ENCODE data around the gene CCNB2. TPM values are rescaled to one million over a fixed set of nuclear protein-coding genes. Genes with fewer than 3 reads are reported as not detected.

CCNB2 gene
- total and polyA plus RNA-seq, 9 of the 15 experiments (the other 6 are each of a cell fraction or from before 2014, with no cell fraction given) = 84.8 to 266 (median 124) TPM

- POLR2A ChIA-PET = interaction anchor here (1.2 kb wide), 1 partner anchor 14 kb away, joined by 3 read pairs; no protein-coding TSS in a partner anchor
- intact Hi-C loops (cut with micrococcal nuclease) = loop anchor here (1.0 to 2.0 kb wide), 3 partner anchors 158 to 299 kb away; no protein-coding TSS in a partner anchor
- peak; percentile 59 for TF ChIP-seq HDAC3 (IDR thresholded peaks at IDR 0.05; ENCODE audit: borderline replicate concordance, partially characterized antibody)
- TF ChIP-seq AFF4 (CRISPR knock-in tag; IDR thresholded peaks at IDR 0.05) = no peak
- TF ChIP-seq CTCF (IDR thresholded peaks at IDR 0.05 in 2 of 3, conservative IDR thresholded peaks at IDR 0.05 in 1 of 3; ENCODE audit: insufficient read depth in 2 of 3, low read depth in 1 of 3, low read length in 3 of 3) = peak; percentile 99
- TF ChIP-seq JUN (IDR thresholded peaks at IDR 0.05; ENCODE audit: borderline replicate concordance, low read depth, low read length) = peak; percentile 34; the same call in 1 of the 2 replicates
- TF ChIP-seq JUN (CRISPR knock-in tag; IDR thresholded peaks at IDR 0.05; ENCODE audit: borderline replicate concordance) = no peak
- peak in 1 of 2 experiments; percentile 65; a peak in 1 of 4 replicates for TF ChIP-seq UBTF (IDR thresholded peaks at IDR 0.05; ENCODE audit: borderline replicate concordance in 1 of 2, low read depth in 2 of 2, low read length in 2 of 2)
- peak; percentile 54 for TF ChIP-seq CXXC5 (CRISPR knock-in tag; IDR thresholded peaks at IDR 0.05)
- peak; percentile 25; the same call in 1 of the 2 replicates for TF ChIP-seq ZBTB7A (IDR thresholded peaks at IDR 0.05; ENCODE audit: borderline replicate concordance, control insufficient read depth, low read depth, low read length)
- TF ChIP-seq PREB (CRISPR knock-in tag; IDR thresholded peaks at IDR 0.05) = 0 out of 2 replicates have a peak, but pooled peaks have one; percentile 24
Observed at GRCh38 chr15:59138243-59138642, 33.3 kb downstream of the CCNB2 start.

More at GRCh38 chr15:59138243-59138642, 33.3 kb downstream of the CCNB2 start:
- peak; percentile 87 to 92 (median 91) for DNase-seq (ENCODE audit: extremely low read depth in 1 of 4, low spot score in 3 of 4)
- 6% methylated on average over 7 of the region's 7 CpGs for WGBS (ENCODE audit: insufficient coverage, low coverage, missing lambda C conversion rate)
- no peak overlapping the region for H3K4me3 ChIP-seq
- peaks cover 0 to 3% of the 10 kb centered on the region in 2 experiments; a peak in 1 of 5 replicates for H3K4me1 ChIP-seq (replicated peaks in 1 of 2; ENCODE audit: control insufficient read depth in 2 of 2, insufficient read depth in 2 of 2, low read length in 2 of 2)
- H4K20me1 ChIP-seq (replicated peaks; ENCODE audit: control insufficient read depth, insufficient read depth, low read length) = no peaks in the 10 kb centered on the region
- H3K27me3 ChIP-seq (ENCODE audit: control insufficient read depth in 2 of 2, insufficient read depth in 2 of 2, low read length in 2 of 2) = no peaks in the 10 kb centered on the region
- ATAC-seq = peak; percentile 100
- no peaks in the 10 kb centered on the region for H3K79me2 ChIP-seq (ENCODE audit: control insufficient read depth, insufficient read depth, low read length)
- peak overlapping the region; percentile 76 for H2AFZ ChIP-seq (ENCODE audit: low read depth, low read length)
- H3K9ac ChIP-seq (ENCODE audit: insufficient read depth in 1 of 2, low read depth in 2 of 2, low read length in 2 of 2) = no peak overlapping the region; a peak in 1 of 4 replicates
- no TSS peak for BruUV-seq (replicated peaks)
- FAIRE-seq = peak; percentile 96
- H3K4me2 ChIP-seq (ENCODE audit: insufficient read depth, low read length) = no peak overlapping the region
- CTCF ChIA-PET (ENCODE audit: low intra/inter-chr PET ratio) = interaction anchor here (0.6 to 2.0 kb wide), 6 partner anchors 32 to 910 kb away, joined by 3 to 17 read pairs (median 4); no protein-coding TSS in a partner anchor
- peak overlapping the region; percentile 56; the same call in 2 of the 3 replicates for H3K27ac ChIP-seq (ENCODE audit: extremely low read depth, low read depth, low read length)
- H3K36me3 ChIP-seq (ENCODE audit: control insufficient read depth, insufficient read depth, low read length) = peaks cover 48% of the 10 kb centered on the region
- peaks cover 3% of the 10 kb centered on the region for H3K9me1 ChIP-seq (ENCODE audit: control insufficient read depth, insufficient read depth, low read length)
- H3K9me3 ChIP-seq (replicated peaks; ENCODE audit: control insufficient read depth, insufficient read depth, low read depth, low read length) = no peaks in the 10 kb centered on the region
- in situ Hi-C loops (cut with MboI) = no loop called here
